ENCODE measurements around the gene HLTF.

The HLTF gene

DNA sequence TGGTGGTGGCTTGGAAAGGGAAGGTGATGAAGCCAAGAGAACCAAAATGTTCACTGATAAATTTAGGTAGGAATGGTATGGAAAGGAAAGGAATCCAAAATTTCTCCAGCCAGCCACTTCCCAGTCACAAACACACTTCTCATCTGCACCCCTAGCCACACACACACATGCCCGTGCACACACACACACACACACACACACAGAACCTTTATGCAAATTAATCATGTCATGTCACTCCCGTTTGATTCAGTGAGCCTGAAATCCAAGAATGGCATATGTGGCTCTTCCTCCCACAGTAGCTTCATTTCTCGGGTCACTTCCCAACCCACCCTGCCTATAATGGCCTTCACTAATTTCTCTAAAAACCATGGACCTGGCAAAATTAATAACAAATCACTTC lies 3.1 kb upstream of the HLTF start:
- DNase-seq (ENCODE audit: low read depth in 2 of 2) = no peak

DNA sequence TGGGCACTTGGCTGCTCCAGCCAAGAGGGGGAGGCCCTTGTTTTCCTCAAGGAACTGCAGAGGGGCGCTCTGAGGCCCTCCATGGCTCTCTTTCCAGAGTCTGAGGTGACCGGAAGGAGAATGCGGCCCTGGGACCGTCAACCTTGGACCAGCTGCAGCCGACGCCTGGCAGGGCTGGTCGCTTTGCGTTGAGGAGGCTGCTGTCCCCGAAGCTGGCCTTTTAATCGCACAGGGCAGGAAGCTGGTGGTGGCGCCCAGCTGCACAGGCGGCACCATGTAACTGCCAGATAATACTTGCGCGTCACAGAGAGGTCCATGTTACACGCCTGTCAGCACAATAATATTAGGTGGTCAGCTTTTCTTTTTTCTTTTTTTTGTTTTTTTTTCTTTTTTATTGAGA lies 875 bp upstream of the HLTF start:
- DNase-seq (ENCODE audit: low read depth in 2 of 2) = no peak

- DNase-seq (ENCODE audit: low read depth in 2 of 2) = no peak
Observed at GRCh38 chr3:149085828-149086231, 503 bp downstream of the HLTF start.

DNA sequence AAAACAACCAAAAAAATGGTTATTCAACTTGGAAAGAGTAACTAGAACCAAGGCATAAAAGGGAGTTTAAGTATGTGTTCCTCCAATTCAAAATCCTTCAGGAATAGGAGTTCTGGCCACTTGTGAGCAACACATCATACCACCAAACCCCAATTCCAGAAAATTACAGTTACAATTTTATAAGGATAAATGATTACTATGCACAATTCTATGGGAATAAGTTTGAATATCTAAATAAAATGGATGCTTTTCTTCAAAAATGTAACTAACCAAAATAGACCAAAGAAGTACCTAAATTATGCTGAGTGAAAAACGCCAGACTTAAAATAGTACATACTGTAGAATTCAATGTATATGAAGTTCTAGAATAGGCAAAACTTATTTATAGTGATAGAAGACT lies 4.6 kb downstream of the HLTF start:
- no peak for DNase-seq (ENCODE audit: low read depth in 2 of 2)

- no peak for DNase-seq (ENCODE audit: low read depth in 2 of 2)
Observed at GRCh38 chr3:149080699-149081091, 5.6 kb downstream of the HLTF start.

DNA sequence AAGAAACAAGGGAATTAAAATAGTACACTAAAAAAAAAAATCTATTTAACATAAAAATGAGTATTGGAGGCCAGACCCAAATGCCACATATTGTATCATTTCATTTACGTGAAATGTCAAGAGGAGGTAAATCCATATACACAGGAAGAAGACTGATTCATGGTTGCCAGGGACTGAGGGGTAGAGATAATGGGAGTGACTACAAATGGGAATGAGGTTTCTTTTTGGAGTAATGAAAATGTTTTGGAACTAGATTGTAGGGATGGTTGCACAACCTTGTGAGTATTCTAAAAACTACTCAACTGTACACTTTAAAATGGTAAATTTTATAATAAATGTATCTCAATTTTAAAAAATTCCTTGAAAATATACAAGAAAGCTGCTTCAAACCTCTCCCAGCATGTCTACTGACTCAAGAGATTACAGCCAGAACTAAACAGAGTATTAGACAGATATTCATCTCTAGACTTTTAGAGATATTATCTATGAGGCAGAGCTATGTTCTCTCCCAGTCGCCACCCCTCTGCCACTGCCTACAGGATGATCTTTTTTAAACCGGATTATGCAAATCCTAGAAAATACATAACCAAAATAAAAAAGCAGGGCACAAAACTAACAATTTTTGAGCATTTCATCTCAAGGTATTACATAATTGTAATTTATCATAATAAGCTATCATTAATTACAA lies 6.2 kb downstream of the HLTF start:
- no peak for DNase-seq (ENCODE audit: low read depth in 2 of 2)

DNA sequence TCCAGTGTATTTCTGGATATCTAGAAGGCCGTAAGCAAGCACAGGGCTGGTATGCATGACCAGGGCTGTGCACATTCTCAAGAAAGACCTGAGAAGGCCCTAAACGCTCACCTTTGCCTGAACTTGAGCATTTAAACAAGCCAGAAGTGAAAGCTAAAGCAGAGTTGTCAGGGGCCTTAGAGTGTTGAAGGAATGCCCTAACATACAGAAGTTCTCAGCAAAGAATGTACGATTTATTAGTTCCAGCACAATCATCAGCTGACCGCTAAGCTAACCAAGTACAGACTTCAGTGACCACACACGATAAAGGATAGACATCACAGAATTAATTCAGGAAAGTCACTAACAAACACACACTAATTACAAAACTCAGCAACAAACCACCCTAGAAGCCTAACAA lies 8.7 kb downstream of the HLTF start:
- no peak for DNase-seq (ENCODE audit: low read depth in 2 of 2)

- no peak for DNase-seq (ENCODE audit: low read depth in 2 of 2)
Observed at GRCh38 chr3:149067883-149068282, 18.4 kb downstream of the HLTF start.

DNA sequence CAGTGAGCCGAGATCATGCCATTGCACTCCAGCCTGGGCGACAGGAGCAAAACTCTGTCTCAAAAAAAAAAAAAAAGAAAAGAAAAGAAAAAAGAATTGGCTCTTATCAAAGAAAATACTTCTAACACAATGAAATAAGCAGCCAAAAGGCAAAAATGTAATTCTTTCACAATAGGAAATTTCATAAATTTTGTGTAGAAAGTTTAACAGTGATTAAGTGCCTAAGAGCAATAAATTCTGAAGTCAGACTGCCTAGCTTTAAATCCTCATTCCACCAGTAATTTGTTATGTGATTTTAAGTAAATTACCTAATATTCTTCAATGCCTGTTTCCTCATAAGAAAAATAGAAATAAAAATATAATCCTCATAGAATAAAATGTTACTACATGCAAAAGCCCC lies 24.6 kb downstream of the HLTF start:
- DNase-seq (ENCODE audit: low read depth in 2 of 2) = no peak

GRCh38 chr3:149058602-149059001 lies 27.7 kb downstream of the HLTF start:
- DNase-seq (ENCODE audit: low read depth in 2 of 2) = no peak

GRCh38 chr3:149058198-149058597 lies 28.1 kb downstream of the HLTF start:
- no peak for DNase-seq (ENCODE audit: low read depth in 2 of 2)

GRCh38 chr3:149055575-149055974 lies 30.8 kb downstream of the HLTF start:
- no peak for DNase-seq (ENCODE audit: low read depth in 2 of 2)

- DNase-seq (ENCODE audit: low read depth in 2 of 2) = no peak
Observed at GRCh38 chr3:149044339-149045083, 41.8 kb downstream of the HLTF start.

DNA sequence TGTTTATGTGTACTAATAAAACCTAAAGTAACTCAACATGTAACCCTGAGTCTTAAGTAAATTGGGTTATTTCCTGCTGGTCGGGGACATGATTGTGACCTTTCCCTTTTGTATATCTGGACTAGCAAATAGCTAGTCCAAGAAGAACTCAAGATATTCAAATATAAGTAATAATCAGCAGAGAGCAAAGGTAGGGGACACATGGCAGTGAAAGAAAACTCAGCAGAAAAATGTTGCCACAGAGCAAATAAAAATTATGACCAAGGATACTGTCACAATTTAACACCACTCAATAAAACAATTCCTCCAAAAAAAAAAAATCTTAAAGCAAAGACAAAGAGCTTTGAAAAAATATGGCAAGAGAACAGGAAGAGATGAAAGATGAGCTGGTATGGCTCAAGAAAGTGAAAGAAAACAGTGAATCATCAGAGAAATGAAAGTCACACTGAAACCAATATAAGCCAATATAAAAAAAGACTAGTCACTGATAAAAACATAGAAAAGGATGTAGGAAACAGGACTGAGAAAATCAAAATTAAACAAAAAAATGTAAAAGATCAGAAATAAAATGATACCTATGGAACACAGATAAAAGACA lies 43.4 kb downstream of the HLTF start:
- DNase-seq (ENCODE audit: low read depth in 2 of 2) = no peak

DNA sequence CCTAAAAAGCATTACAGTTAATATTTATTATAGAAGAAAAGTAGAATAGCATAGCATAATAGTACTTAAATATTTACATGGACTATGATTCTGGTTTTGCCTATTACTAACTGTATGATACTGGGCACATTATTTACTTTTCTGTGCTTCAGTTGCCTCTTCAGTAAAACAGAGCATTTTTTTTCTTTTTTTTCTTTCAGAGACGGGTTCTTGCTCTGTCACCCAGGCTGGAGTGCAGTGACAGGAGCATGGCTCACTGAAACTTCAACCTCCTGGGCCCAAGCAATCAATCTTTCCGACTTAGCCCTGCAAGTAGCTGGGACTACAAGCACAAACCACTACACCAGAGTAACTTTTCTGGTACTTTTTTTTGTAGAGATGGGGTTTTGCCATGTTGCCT lies 48.0 kb downstream of the HLTF start:
- no peak for DNase-seq (ENCODE audit: low read depth in 2 of 2)

- no peak for DNase-seq (ENCODE audit: low read depth in 2 of 2)
Observed at GRCh38 chr3:149037684-149038083, 48.6 kb downstream of the HLTF start.

DNA sequence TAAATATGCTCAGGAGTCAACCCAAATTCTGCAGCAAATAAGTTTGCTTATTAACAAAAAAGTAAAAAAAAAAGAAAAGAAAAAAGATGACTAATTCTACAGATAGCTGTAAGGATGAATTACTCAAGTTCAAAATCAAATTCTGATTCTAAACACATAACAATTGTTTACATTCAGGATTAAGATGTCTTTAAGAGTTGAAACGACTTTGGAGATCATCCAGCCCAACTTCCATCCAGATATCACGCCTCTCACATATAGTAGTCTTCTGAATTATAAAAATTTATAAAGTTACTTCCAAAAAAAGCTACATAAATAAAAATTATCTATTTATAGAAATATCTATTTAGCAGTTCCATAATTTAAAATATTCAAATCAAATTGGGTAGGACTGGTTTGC lies 55.2 kb downstream of the HLTF start:
- DNase-seq (ENCODE audit: low read depth in 2 of 2) = no peak

- no peak for DNase-seq (ENCODE audit: low read depth in 2 of 2)
Observed at GRCh38 chr3:149026718-149027117, 59.6 kb downstream of the HLTF start.

DNA sequence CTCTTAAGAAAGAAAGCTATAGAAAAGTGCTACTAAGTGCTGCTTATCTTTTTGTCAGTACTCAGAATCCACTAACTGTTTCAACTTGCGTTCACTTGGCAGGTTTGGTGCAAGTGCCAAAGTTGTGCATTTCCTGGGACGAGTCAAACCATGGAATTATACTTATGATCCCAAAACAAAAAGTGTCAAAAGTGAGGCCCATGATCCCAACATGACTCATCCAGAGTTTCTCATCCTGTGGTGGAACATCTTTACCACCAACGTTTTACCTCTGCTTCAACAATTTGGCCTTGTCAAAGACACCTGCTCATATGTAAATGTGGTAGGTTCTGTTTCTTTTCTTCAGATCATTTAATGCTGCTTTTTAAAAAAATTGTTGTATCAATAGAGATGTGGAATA lies 62.4 kb downstream of the HLTF start:
- DNase-seq (ENCODE audit: low read depth in 2 of 2) = no peak

DNA sequence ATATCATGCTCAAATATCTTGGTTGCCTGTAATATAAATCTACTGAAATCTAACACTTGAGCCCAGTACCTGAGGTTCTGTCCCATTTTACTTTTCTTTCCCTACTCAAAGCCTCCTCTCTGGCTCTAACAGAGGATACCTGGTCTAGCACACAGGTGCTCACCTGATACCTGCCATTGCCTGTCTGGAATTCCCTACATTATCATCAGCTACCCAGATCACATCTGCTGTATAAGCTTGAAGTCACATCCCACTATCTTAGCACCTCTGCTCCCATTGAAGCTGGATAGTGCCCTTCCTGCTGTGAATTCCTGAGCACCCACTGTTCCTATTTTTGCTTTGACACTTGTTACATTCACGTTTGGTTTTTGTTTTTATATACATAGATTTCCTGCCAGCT lies 64.5 kb downstream of the HLTF start:
- DNase-seq (ENCODE audit: low read depth in 2 of 2) = no peak

DNA sequence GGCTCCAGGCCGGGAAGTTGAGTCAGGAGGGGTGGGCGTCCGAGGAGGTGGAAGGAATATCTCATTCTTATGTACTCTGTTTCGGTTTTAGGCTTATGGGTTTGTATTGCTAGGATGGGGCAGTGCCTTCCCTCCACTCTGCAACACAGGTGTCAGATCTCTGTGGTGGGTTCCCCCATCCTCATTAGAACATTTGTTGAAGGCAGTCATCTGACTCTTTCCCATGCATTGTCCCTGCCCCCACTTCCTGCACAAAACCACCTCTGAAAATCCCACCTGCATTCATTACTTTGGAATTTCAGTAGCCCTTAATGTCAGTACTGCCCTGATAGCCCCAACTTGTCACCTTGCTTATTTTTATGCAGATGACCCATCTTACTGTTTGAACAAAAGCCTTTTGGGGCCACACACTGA lies 65.5 kb downstream of the HLTF start:
- DNase-seq (ENCODE audit: low read depth in 2 of 2) = no peak

GRCh38 chr3:149020196-149020838 lies 66.0 kb downstream of the HLTF start:
- DNase-seq (ENCODE audit: low read depth in 2 of 2) = no peak

- no peak for DNase-seq (ENCODE audit: low read depth in 2 of 2)
Observed at GRCh38 chr3:149019580-149019979, 66.8 kb downstream of the HLTF start.

All from activated CD8-positive, alpha-beta memory T cell treated with anti-CD3 and anti-CD28 coated beads for 4 hours (primary cell).